ENCODE measurements around the gene ACAP3.

The ACAP3 gene

DNA sequence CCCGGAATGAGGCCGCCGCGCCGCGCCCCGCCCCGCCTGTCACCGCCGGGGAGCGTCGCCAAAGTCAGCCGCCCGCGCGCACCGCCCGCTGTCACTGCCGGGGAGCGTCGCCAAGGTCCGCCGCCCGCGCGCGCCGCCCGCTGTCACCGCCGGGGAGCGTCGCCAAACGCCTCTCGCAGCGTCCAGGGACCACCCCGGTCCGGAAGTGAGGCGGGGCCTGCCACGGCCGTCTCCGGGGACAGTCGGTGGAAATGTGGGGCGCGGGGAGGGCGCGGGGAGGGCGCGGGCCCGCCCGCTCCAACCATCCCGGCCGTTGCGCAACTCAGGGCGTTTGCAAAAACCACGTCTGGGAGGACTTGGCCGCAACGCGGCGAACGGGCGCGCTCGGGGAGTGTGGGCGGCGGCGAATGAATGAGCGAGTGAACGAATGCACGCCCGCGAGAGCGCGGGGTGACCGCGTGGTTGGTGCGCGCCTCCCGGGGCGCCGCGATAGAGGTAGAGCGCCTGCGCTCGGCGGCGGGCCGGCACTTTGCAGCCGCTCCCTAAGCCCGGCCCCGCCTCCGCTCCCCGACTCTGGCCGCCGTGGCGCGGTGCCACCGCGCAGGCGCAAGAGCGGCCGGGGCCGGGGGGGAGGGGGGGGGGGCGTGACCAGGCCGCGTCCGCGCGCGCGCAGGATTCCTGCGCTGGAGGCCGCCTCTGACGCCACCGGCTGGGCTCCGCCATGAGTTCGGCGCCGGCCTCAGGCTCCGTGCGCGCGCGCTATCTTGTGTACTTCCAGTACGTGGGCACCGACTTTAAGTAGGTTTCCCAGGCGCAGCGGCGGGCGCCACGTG lies at the start of gene ACAP3, which contains the start of gene PUSL1:
Gene ACAP3 (minus strand): TSS at position 8 of the 833 bp plus-strand sequence. CDS start 115 bp downstream, outside the sequence.
Gene PUSL1 (plus strand): TSS at position 675 of the 833 bp plus-strand sequence. CDS start 47 bp downstream, at position 722.
- peak; percentile 57 for DNase-seq (ENCODE audit: low read depth)
- no peak for TF ChIP-seq CTCF (IDR thresholded peaks at IDR 0.05; ENCODE audit: low read depth, low read length, missing control alignments)
- peak within 1 kb of the TSS; percentile 89 for H3K4me3 ChIP-seq (ENCODE audit: low read depth, low read length)

DNA sequence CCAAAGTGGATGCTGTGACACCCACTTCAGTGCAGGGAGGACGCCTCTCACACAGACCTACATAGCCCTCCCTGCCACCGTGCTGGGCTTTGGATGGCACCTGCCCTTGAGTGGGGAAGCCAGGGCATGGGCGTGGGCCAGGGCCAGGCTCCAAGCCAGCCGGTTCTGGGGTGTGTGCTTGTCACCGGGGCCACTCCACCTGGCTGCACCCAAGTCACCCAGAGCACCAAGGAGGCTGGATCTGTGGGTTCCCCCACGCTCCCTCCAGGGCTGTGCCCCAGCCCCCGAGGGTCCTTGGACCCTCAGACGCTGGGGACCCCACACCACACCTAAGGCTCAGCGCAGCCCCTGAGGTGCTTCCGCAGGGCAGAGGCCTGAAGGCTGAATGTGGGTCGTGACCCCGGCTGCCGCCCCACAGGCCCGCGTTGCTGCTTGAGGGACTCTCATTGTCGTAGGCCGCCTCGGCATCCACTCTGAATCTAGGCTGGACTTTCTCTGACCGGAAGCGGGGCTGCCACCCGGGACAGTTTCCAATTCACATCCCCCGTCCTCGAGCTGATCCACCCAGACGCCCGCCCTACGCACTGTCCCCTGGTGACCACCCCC lies 49.2 kb upstream of the ACAP3 start:
- TF ChIP-seq CTCF (IDR thresholded peaks at IDR 0.05; ENCODE audit: low read depth, low read length, missing control alignments) = no peak
- no peak for DNase-seq (ENCODE audit: low read depth)
- H3K4me3 ChIP-seq (ENCODE audit: low read depth, low read length) = no peak overlapping the region

- TF ChIP-seq CTCF (IDR thresholded peaks at IDR 0.05; ENCODE audit: low read depth, low read length, missing control alignments) = no peak
- no peak overlapping the region for H3K4me3 ChIP-seq (ENCODE audit: low read depth, low read length)
- no peak for DNase-seq (ENCODE audit: low read depth)
Measured at GRCh38 chr1:1356166-1356795, 48.6 kb upstream of the ACAP3 start.

DNA sequence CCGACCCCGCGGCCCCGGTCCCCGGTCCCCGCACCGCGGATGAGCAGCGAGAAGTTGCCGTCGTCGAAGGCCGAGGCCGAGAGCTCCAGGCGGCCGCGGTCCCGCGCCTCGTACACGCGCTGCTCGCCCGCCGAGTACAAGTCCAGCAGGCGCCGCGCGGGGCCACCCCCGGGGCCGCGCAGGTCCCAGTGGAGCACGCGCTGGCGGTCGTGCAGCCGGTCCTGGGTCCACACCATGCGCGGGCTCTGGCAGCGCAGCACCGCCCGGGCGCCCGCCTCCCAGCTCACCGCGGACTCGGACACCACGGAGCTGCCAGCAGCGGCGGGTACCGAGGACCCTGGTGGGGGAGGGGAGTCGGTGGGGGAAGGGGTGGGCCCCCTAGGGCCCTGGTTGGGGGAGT lies 47.7 kb upstream of the ACAP3 start:
- H3K4me3 ChIP-seq (ENCODE audit: low read depth, low read length) = no peak overlapping the region
- TF ChIP-seq CTCF (IDR thresholded peaks at IDR 0.05; ENCODE audit: low read depth, low read length, missing control alignments) = no peak
- DNase-seq (ENCODE audit: low read depth) = no peak

GRCh38 chr1:1354271-1355247 lies 46.8 kb upstream of the ACAP3 start:
- H3K4me3 ChIP-seq (ENCODE audit: low read depth, low read length) = no peak overlapping the region
- TF ChIP-seq CTCF (IDR thresholded peaks at IDR 0.05; ENCODE audit: low read depth, low read length, missing control alignments) = no peak
- DNase-seq (ENCODE audit: low read depth) = no peak

All from GM12864 (cell line).